CD1c-positive myeloid dendritic cell (primary cell): Measurements from ENCODE around the gene LRRFIP1.
A peak's percentile ranks its signal among the peaks of the same experiment; 100 is the strongest.
"Not testable (repeated sequence)": the region's sequence is repeated elsewhere in the genome, so short reads cannot be mapped to it uniquely, and the experiment has no call there.

ENCODE experiments used
- DNase-seq: peaks from one replicate; pipeline ENCODE4 v3.0.0-alpha.2; 2016; ENCODE audit errors: extremely low spot score

The LRRFIP1 gene

GRCh38 chr2:237774811-237775553 is 147.6 kb downstream of the LRRFIP1 start:
- DNase-seq, result peak; percentile 63

DNA sequence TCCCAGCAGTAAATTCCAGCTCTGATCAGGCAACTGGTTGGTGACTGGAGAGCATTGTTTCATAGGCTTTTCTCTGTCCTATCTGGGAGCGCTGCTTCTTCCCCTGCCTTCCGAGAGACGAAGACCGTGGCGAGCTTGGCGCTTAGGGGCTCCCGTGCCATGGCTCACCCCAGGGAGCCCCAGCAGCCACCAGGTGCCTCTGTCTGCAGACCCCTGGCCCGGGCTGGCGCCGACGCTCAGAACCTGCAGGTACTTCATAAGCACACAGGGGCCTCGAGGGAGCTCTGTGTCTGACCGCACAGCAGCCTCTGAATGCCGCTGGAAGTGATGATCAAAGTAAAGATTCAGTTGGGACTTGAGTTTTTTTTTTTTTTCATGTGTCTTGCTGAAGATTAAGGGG is 152.1 kb downstream of the LRRFIP1 start:
- DNase-seq, result no peak

DNA sequence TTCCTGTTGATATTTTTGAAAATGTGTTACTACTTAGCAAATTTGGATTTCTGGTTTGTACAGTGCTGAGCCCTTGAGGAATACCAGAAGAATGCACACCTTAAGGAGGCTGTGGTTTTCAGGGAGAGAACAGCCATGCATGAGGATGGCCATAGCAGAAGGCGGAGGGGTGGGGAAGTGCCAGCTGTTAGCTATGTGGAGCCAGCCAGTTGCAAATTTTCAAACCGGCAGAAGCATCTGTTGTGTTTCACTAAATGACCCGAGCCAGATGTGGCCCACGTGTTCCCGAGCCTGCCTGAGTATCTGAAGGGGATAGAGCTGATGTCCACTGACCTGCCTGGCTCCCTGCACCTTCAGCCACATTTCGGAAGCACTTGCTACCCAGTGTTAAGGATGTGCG is 154.8 kb downstream of the LRRFIP1 start:
- no peak for DNase-seq

GRCh38 chr2:237783678-237784077 is 156.3 kb downstream of the LRRFIP1 start:
- DNase-seq, result not testable (repeated sequence)

- no peak for DNase-seq
Measured at GRCh38 chr2:237786936-237787335, 159.5 kb downstream of the LRRFIP1 start.

DNA sequence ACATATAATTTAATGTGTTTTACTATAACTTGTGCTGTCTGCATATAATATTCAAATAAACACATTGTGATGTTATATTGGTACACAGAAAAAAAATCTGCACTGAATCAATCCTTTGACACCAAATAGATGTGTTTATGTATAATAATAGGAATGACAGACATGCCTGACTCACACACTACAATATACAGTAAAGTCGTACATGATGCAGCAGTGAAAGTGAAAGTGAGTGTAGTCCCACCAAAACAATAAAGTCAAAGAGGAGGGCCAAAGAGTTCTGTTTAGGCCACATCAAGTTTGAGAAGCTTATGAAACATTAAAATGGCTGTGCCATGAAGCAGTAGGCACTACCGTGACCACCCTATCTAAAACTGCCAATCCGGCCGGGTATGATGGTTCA is 163.0 kb downstream of the LRRFIP1 start:
- DNase-seq, result no peak

GRCh38 chr2:237791977-237792727 is 164.8 kb downstream of the LRRFIP1 start:
- DNase-seq, result peak; percentile 11

DNA sequence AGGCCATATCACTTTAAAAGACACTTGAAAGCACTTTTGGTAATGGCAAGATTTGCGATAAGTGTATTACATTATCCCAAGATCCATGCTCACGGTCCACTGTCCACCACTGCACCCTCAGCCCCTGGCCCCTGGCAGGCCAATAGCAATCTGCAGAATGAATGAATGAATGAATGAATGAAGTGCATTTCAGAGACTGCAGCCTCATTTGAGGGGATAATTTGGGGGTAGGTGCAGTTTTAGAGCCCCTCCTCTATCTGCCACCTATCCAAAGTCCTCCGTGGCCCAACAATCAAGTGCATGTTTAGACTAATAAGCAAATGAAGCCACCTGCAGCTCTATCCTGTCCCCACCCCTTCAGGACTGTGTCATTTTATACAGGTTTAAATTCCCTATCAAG is 169.9 kb downstream of the LRRFIP1 start:
- DNase-seq, result no peak

DNA sequence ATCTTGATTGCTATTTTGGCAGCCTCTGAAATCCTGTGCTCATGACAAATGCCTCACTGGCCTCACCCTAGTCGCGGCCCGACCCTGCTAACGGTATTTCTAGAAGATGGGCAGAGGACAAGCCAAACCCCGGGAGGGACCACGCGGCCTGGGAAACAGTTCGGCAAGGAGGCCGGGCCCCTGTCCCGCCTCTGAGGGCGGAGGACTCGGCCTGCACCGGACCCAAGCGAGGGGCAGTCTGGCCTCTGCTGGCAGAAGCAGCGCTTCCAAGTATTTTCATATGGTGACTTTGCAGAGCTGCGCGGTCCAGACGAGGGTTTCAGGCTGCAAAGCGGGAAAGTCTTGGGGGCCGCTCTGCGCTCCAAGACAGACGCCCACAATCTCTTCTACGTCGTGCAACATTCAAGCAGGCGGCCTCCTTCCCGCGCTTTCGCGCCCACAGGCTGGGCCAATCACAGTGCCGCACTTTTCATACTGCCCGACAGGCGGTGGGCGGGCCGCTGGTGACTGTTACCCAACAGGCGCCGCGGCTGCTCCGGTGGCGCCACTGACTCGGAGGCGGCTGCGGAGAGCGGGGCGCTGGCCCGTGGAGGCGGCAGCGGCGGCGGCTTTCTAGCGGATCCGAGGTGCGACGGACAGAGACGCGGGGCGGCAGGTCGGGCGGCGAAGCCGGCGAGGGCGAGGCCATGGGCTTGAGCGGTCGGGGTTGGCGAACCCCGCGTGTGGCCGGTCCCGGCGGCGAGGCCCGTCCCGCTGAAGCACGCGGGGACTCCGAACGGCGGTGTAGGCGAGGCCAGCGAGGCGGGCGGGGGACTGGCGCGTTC is 171.1 kb downstream of the LRRFIP1 start, which contains the start of gene RBM44:
RBM44 (plus strand) TSS at position 544 of the 824 bp plus-strand sequence. CDS start 14,831 bp downstream, outside the sequence.
- DNase-seq, result no peak

DNA sequence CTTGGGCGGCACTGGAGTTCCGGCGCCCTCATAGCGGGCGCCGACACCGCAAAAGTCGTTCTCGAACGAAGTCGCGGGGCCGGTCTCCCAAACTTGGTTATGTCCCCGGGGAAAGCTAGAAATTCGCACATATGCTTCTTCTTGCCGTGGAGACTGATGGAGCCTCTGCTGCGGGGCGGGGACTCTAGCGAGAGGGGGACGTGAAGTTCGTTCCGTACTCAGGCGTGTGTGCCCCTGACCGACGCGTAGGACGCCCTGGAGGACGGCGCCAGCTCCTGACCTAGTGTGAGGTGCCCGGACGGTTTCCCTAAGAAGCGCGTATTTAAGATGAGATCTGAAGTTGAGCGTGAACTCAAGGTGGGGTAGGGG is 171.7 kb downstream of the LRRFIP1 start:
- DNase-seq, result no peak

GRCh38 chr2:237801466-237801865 is 174.1 kb downstream of the LRRFIP1 start:
- DNase-seq, result no peak

DNA sequence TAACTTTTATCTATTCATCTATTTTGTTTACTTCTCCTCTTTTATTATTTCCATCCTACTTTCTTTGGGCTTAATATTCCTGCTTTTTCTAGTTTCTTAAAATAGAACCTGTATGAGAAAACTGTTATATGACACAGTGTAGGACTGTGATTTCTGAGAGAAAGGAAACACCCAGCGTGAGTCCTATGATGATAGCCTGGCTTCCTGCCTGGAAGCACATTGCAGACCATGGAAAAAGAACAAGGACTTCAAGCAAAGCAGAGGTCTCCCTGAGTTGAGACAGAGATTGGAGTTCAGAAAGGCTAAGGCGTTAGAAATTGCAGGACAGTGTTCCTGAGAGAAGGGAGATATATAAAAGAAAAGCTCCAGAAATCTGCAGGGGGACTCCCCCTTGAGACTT is 178.9 kb downstream of the LRRFIP1 start:
- no peak for DNase-seq

GRCh38 chr2:237815637-237816036 is 188.2 kb downstream of the LRRFIP1 start:
- no peak for DNase-seq

DNA sequence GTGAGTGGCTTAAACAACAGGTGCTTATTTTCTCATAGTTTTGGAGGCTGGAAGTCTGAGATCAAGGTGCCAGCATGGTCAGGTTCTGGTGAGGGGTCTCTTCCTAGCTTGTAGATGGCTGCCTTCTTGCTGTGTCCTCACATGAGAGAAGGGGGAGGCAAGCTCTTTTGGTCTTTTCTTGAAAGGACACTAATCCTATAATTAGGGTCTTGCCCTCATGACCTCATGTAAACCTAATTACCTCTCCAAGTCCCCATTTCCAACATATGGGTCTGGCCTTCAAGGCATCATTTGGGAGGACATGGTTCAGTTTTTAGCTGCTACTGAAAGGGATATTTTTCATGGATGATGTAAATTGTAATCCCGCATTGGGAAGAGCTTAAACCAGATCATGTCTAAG is 189.1 kb downstream of the LRRFIP1 start:
- DNase-seq, result no peak

DNA sequence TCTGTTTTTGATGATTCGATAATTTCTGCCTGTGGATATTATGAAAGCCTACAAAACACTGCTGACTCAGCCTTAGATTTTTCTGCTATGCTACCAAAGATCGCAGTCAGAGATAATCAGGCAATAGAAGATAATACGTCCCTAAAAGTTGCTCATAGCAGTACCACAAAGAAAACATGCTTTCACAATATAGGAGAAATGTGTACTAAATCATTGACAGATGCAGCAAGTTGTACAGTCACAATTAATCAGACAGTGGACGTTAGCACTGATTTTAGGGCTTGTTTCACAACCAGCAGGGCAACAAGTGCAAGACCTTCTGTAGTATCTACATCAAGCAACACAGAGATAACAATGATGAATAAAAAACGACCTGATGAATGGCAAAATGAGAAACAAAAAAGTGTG is 190.7 kb downstream of the LRRFIP1 start:
- no peak for DNase-seq

GRCh38 chr2:237819231-237819630 is 191.8 kb downstream of the LRRFIP1 start:
- DNase-seq, result peak; percentile 57

DNA sequence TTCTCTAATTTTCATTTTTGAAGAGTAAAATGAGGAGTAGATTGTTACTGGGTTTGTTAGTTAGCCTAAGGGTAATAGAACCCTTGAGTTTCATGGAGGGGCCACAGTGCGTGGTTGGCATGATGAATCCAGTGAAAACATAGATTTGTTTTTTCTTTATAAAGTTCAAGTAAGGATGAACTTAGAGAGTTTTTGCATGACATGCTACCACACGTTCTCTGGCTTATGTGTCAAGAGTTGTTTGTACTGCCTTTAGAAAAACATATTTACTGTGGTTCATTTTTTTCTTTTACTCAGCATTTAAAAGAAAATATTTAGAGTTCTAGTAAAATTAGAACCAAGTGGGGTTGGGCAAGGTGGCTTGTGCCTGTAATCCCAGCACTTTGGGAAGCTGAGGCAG is 193.0 kb downstream of the LRRFIP1 start:
- DNase-seq, result no peak

DNA sequence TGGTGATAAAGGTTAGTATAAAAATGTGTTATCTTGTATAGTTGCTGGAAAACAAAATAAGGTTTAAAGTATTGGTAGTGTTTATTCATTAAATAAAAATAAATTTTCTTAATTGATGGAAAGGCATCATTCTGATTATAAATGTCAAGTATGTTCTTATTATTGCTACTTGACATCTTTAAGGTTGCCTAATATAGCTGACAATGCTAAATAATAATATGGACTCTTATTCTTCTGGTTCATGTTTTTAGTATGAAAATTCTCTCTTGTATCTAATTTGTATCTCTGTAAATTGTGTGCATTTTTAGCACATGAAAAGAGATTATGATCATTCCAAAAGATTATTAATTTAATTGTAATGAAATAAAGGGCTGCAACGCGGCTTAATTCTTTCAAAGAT is 196.2 kb downstream of the LRRFIP1 start:
- DNase-seq, result no peak

DNA sequence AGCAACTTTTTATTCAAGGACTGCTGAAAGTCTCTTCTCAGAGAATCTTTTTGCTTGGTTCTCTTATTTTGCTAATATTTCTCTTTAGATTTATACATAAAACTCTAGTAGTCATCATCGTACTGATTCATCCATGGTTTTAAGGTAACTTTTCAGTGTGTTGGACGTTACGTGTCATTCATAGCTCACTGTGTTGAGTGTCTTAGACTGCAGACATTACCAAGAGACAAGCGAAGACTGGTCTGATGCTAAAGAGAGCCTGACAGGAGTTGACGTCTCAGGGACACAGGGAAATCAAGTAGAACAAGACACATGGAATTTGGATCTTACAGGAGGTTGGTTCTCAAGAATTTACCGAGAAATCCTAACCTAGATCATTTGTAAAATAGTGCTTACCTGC is 196.7 kb downstream of the LRRFIP1 start:
- DNase-seq, result no peak

DNA sequence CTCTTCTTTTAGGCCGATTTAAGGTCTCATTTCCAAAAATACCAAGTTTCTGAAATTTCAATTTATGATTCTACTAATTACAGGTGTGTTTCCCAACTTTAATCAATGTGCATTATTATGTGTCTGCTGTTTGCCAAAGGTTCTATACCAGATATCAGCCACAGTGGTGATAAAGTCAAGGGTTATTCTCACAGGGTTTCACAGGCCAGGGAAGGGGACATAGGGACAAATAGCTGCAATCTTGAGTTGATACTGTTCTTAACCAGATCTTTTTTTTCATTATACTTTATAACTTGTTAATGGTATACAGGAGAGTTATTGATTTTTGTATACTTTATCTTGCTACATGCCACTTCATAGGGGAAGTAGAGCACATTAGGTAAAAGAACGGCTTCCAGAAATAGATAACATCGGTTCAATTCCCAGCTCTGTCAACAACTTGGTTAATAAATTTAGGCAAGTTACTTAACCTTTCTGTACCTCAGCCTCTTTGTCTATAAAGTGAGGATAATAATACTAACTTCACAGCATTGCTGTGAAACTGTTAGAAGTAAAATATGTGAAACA is 200.1 kb downstream of the LRRFIP1 start:
- DNase-seq, result no peak
